HepG2 (cell line): Measurements from ENCODE around the gene OR6S1. TPM values are rescaled to one million over a fixed set of nuclear protein-coding genes. Genes with fewer than 3 reads are reported as not detected.

Experiments used
- PLRG1 ChIP-seq: fragments of 450-650 bp; conservative IDR thresholded peaks from 2 replicates; pipeline ENCODE4 v1.6.1; 2016
- ZBTB34 ChIP-seq: sonication (generic); formaldehyde crosslinking; IDR thresholded peaks from 2 replicates; pipeline ENCODE4 v1.8.0; 2022; ENCODE audit warnings: mild to moderate bottlenecking, missing genetic modification reagents
- ZNF251 ChIP-seq: sonication (generic); formaldehyde crosslinking; IDR thresholded peaks from 2 replicates; pipeline ENCODE4 v1.9.0; 2021; ENCODE audit warnings: mild to moderate bottlenecking, missing genetic modification reagents
- polyA plus RNA-seq, 8 experiments: library from polyadenylated mRNA; depleted of rRNA in 3 of 8; stranded (reverse) in 7 of 8; unstranded in 1 of 8; fragments of >200 nt; fragmentation: Illumina TruSeq in 4 of 8; extraction: Trizol in 4 of 8; gene quantifications; 2 replicates each; pipeline versions ENCODE4 v1.2.1 to v1.2.3, GENCODE V29; 2011 to 2016; ENCODE audit warnings: low read depth in 4 of 8, missing spikeins in 1 of 8, mixed read lengths in 1 of 8; ENCODE audit not compliant: insufficient read depth in 1 of 8
- small RNA-seq, 3 experiments: library from RNA; depleted of rRNA; stranded (forward); fragments of <200 nt; gene quantifications; one replicate each; pipeline ENCODE3, GENCODE V24; 2012; ENCODE audit warnings: low read depth in 2 of 3, low replicate concordance in 1 of 3; ENCODE audit not compliant: insufficient read length in 3 of 3, insufficient read depth in 2 of 3
- total RNA-seq, 5 experiments: library from RNA; depleted of rRNA; stranded (reverse); fragments of >200 nt; fragmentation: Illumina TruSeq; extraction: Trizol; gene quantifications; 2 replicates each; pipeline ENCODE4 v1.2.3, GENCODE V29; 2016; ENCODE audit warnings: low read depth in 1 of 5
- TF ChIP-seq, protein P1 (sequence below): sonication (generic); formaldehyde crosslinking; conservative IDR thresholded peaks from 2 replicates; pipeline ENCODE4 v1.4.0; 2020; ENCODE audit warnings: missing genetic modification reagents

Gene OR6S1
- total and polyA plus RNA-seq, 2 of the 13 experiments (the other 11 are each of a cell fraction or from before 2014, with no cell fraction given) = 0.09 TPM; not detected in 1

DNA sequence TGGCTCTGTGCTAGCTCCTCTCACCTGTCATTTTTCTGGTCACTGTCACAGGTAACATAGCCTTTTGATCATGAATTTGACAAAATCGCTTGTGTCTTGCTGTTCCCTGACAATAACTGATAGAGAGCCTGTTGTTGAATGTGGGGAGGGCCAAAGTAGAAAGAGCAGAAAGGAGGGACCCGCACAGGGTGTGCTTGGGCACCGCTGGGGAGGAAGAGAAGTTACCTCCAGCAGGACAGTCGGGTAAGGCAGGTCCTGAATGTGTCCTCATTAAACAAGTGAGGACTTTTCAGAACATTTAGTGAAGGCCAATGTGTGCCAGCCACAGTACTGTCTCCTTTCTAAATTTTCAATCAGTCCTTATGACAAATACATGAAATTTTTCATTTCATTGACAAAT, 50.3 kb downstream of the OR6S1 start, which contains the start of gene RNASE12 (continued):
- TF ChIP-seq, protein P1, sequence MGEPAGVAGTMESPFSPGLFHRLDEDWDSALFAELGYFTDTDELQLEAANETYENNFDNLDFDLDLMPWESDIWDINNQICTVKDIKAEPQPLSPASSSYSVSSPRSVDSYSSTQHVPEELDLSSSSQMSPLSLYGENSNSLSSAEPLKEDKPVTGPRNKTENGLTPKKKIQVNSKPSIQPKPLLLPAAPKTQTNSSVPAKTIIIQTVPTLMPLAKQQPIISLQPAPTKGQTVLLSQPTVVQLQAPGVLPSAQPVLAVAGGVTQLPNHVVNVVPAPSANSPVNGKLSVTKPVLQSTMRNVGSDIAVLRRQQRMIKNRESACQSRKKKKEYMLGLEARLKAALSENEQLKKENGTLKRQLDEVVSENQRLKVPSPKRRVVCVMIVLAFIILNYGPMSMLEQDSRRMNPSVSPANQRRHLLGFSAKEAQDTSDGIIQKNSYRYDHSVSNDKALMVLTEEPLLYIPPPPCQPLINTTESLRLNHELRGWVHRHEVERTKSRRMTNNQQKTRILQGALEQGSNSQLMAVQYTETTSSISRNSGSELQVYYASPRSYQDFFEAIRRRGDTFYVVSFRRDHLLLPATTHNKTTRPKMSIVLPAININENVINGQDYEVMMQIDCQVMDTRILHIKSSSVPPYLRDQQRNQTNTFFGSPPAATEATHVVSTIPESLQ = no peak
- TF ChIP-seq ZBTB34 (CRISPR knock-in tag) = no peak
- no peak for TF ChIP-seq PLRG1
- no peak for TF ChIP-seq ZNF251

Small RNA genes lying within 50 kb of the gene (small RNA-seq; reads per million reads assigned to genes)
- gene RF00019 = 0 reads per million in 3 experiments

Other genes starting within 250 kb of the OR6S1 start
- gene TEP1, start 228.2 kb downstream of the OR6S1 start, total RNA-seq (2016; rRNA removed; fragmentation: Illumina TruSeq; extraction: Trizol) = 9.5 and 12.8 TPM in 2 replicates
- 11.0 and 16.9 TPM in 2 replicates for gene TEP1, start 228.2 kb downstream of the OR6S1 start, polyA plus RNA-seq (2011; rRNA removed)
- not detected in 2 replicates for gene KLHL33, start 205.5 kb downstream of the OR6S1 start, total RNA-seq (2016; rRNA removed; fragmentation: Illumina TruSeq; extraction: Trizol)
- 0.05 TPM in 1 of 2 replicates, not detected in the other for gene KLHL33, start 205.5 kb downstream of the OR6S1 start, polyA plus RNA-seq (2011; rRNA removed)
- 32.4 and 39.7 TPM in 2 replicates for gene OSGEP, start 186.9 kb downstream of the OR6S1 start, total RNA-seq (2016; rRNA removed; fragmentation: Illumina TruSeq; extraction: Trizol)
- gene OSGEP, start 186.9 kb downstream of the OR6S1 start, polyA plus RNA-seq (2011; rRNA removed) = 40.0 and 41.1 TPM in 2 replicates
- 171 and 261 TPM in 2 replicates for gene APEX1, start 186.5 kb downstream of the OR6S1 start, total RNA-seq (2016; rRNA removed; fragmentation: Illumina TruSeq; extraction: Trizol)
- gene APEX1, start 186.5 kb downstream of the OR6S1 start, polyA plus RNA-seq (2011; rRNA removed) = 336 and 405 TPM in 2 replicates
- gene PIP4P1, start 180.3 kb downstream of the OR6S1 start, total RNA-seq (2016; rRNA removed; fragmentation: Illumina TruSeq; extraction: Trizol) = 31.9 and 33.4 TPM in 2 replicates
- 47.0 and 54.5 TPM in 2 replicates for gene PIP4P1, start 180.3 kb downstream of the OR6S1 start, polyA plus RNA-seq (2011; rRNA removed)
- gene PNP, start 172.3 kb downstream of the OR6S1 start, total RNA-seq (2016; rRNA removed; fragmentation: Illumina TruSeq; extraction: Trizol) = 74.8 and 117 TPM in 2 replicates
- gene PNP, start 172.3 kb downstream of the OR6S1 start, polyA plus RNA-seq (2011; rRNA removed) = 40.2 and 45.4 TPM in 2 replicates
- not detected in 2 replicates for gene RNASE10, start 136.2 kb downstream of the OR6S1 start, total RNA-seq (2016; rRNA removed; fragmentation: Illumina TruSeq; extraction: Trizol)
- not detected in 2 replicates for gene RNASE10, start 136.2 kb downstream of the OR6S1 start, polyA plus RNA-seq (2011; rRNA removed)
- not detected in 2 replicates for gene RNASE9, start 80.6 kb downstream of the OR6S1 start, total RNA-seq (2016; rRNA removed; fragmentation: Illumina TruSeq; extraction: Trizol)
- gene RNASE9, start 80.6 kb downstream of the OR6S1 start, polyA plus RNA-seq (2011; rRNA removed) = not detected in 2 replicates
- gene RNASE11, start 53.7 kb downstream of the OR6S1 start, total RNA-seq (2016; rRNA removed; fragmentation: Illumina TruSeq; extraction: Trizol) = not detected in 2 replicates
- not detected in 2 replicates for gene RNASE11, start 53.7 kb downstream of the OR6S1 start, polyA plus RNA-seq (2011; rRNA removed)
- not detected in 2 replicates for gene RNASE12, start 50.3 kb downstream of the OR6S1 start, total RNA-seq (2016; rRNA removed; fragmentation: Illumina TruSeq; extraction: Trizol)
- gene RNASE12, start 50.3 kb downstream of the OR6S1 start, polyA plus RNA-seq (2011; rRNA removed) = not detected in 2 replicates
- gene RNASE4, start 42.9 kb upstream of the OR6S1 start, total RNA-seq (2016; rRNA removed; fragmentation: Illumina TruSeq; extraction: Trizol) = 72.6 and 109 TPM in 2 replicates
- gene RNASE4, start 42.9 kb upstream of the OR6S1 start, polyA plus RNA-seq (2011; rRNA removed) = 983 and 1,053 TPM in 2 replicates
- 50.4 and 83.6 TPM in 2 replicates for gene ANG, start 47.1 kb upstream of the OR6S1 start, total RNA-seq (2016; rRNA removed; fragmentation: Illumina TruSeq; extraction: Trizol)
- 401 and 507 TPM in 2 replicates for gene ANG, start 47.1 kb upstream of the OR6S1 start, polyA plus RNA-seq (2011; rRNA removed)
- gene EDDM3A, start 104.2 kb upstream of the OR6S1 start, total RNA-seq (2016; rRNA removed; fragmentation: Illumina TruSeq; extraction: Trizol) = not detected in 2 replicates
- not detected in 2 replicates for gene EDDM3A, start 104.2 kb upstream of the OR6S1 start, polyA plus RNA-seq (2011; rRNA removed)
- gene EDDM3B, start 126.7 kb upstream of the OR6S1 start, total RNA-seq (2016; rRNA removed; fragmentation: Illumina TruSeq; extraction: Trizol) = not detected in 2 replicates
- gene EDDM3B, start 126.7 kb upstream of the OR6S1 start, polyA plus RNA-seq (2011; rRNA removed) = not detected in 2 replicates
- gene RNASE6, start 139.6 kb upstream of the OR6S1 start, total RNA-seq (2016; rRNA removed; fragmentation: Illumina TruSeq; extraction: Trizol) = not detected in 2 replicates
- gene RNASE6, start 139.6 kb upstream of the OR6S1 start, polyA plus RNA-seq (2011; rRNA removed) = not detected in 2 replicates
- gene RNASE1, start 161.2 kb upstream of the OR6S1 start, total RNA-seq (2016; rRNA removed; fragmentation: Illumina TruSeq; extraction: Trizol) = not detected in 2 replicates
- gene RNASE1, start 161.2 kb upstream of the OR6S1 start, polyA plus RNA-seq (2011; rRNA removed) = not detected in 2 replicates
- gene RNASE3, start 249.7 kb upstream of the OR6S1 start, total RNA-seq (2016; rRNA removed; fragmentation: Illumina TruSeq; extraction: Trizol) = not detected in 2 replicates
- gene RNASE3, start 249.7 kb upstream of the OR6S1 start, polyA plus RNA-seq (2011; rRNA removed) = not detected in 2 replicates